Lower leg skin (tissue), 3 donors: ENCODE results near the gene LCLAT1.

Experiments used
- CTCF ChIP-seq, 3 donors: fragments of 450-650 bp; IDR thresholded peaks; one replicate each; pipeline ENCODE4 v1.5.1; 2016; ENCODE audit warnings: antibody characterized with exemption in 3 of 3, mild to moderate bottlenecking in 3 of 3, moderate library complexity in 2 of 3
- POLR2A ChIP-seq, 2 donors: fragments of 450-650 bp; IDR thresholded peaks; one replicate each; pipeline ENCODE4 v1.6.1; 2016 to 2017; ENCODE audit warnings: antibody characterized with exemption in 2 of 2, mild to moderate bottlenecking in 1 of 2, moderate library complexity in 1 of 2

GRCh38 chr2:30565851-30566358 lies 118.9 kb downstream of the LCLAT1 start:
- no peak for TF ChIP-seq CTCF (IDR thresholded peaks at IDR 0.05)
- TF ChIP-seq POLR2A (IDR thresholded peaks at IDR 0.05), result no peak
